Measurements from ENCODE around the gene CTNNBL1. TPM values are rescaled to one million over a fixed set of nuclear protein-coding genes. Genes with fewer than 3 reads are reported as not detected.

The CTNNBL1 gene
- total RNA-seq, 1 experiment from 2014 or later = 55.4 TPM

DNA sequence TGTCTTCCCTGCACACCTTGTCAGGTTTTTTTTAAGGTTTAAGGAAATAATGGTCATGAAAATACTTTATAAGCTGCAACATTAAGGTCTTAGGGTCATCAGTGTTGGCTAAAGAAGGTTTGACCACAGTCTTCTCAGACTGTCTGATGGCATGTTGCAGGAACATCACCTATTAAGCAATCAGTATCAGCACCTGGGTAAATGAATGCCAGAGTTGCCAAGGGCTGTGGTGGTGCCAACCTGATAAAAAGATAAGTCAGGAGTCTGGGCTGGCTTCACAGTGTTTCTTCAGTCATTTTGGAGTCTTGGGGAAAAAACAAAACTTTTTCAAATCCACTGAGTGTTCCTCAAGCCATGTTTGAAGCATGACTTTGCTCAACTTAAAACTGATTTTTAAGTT is 147.6 kb downstream of the CTNNBL1 start:
- no peaks in the 10 kb centered on the region for H3K79me2 ChIP-seq (ENCODE audit: insufficient read depth, low read length)
- H3K9me3 ChIP-seq (ENCODE audit: control insufficient read depth in 1 of 2, insufficient read depth in 1 of 2, low read depth in 1 of 2, low read length in 2 of 2) = no peaks in the 10 kb centered on the region
- H3K4me1 ChIP-seq (ENCODE audit: control insufficient read depth in 1 of 2, insufficient read depth in 2 of 2, low read length in 2 of 2) = no peaks in the 10 kb centered on the region
- H3K9me2 ChIP-seq (ENCODE audit: insufficient read depth) = no peaks in the 10 kb centered on the region
- ChIA-PET RAD21 (ENCODE audit: low non-redundant PET in 1 of 2, low total read pairs in 2 of 2, uncharacterized antibody in 2 of 2, unreplicated experiment in 2 of 2) (no interaction called here), POLR2A (no interaction called here), CTCF (no interaction called here)
- TF ChIP-seq EZH2phosphoT487 (IDR thresholded peaks at IDR 0.05; ENCODE audit: borderline replicate concordance) = no peak
- TF ChIP-seq CBX3 (IDR thresholded peaks at IDR 0.05; ENCODE audit: low read depth) = no peak
- no peak for TF ChIP-seq EZH2 (IDR thresholded peaks at IDR 0.05)
- no peak overlapping the region for H3K27ac ChIP-seq (ENCODE audit: low read depth, low read length)
- no peak overlapping the region for H3K9ac ChIP-seq (ENCODE audit: low read length)
- no peaks in the 10 kb centered on the region for H3K27me3 ChIP-seq (ENCODE audit: insufficient read depth, low read length)
- no peaks in the 10 kb centered on the region for H3K36me3 ChIP-seq (ENCODE audit: control insufficient read depth in 1 of 2, insufficient read depth in 2 of 2, low read length in 2 of 2)
- H3K4me2 ChIP-seq (ENCODE audit: low read length) = no peak overlapping the region
- intact Hi-C loops (cut with micrococcal nuclease) = no loop called here
- no TSS peak for BruUV-seq (replicated peaks)
- ATAC-seq (no peak), DNase-seq (ENCODE audit: low read depth, low spot score) (no peak)
- H2AFZ ChIP-seq (ENCODE audit: low read depth, low read length, poor library complexity, severe bottlenecking) = no peak overlapping the region
- no peak overlapping the region for H3K4me3 ChIP-seq (replicated peaks in 1 of 2; ENCODE audit: low read depth in 1 of 2, low read length in 2 of 2)
- no peaks in the 10 kb centered on the region for H4K20me1 ChIP-seq (ENCODE audit: insufficient read depth)

DNA sequence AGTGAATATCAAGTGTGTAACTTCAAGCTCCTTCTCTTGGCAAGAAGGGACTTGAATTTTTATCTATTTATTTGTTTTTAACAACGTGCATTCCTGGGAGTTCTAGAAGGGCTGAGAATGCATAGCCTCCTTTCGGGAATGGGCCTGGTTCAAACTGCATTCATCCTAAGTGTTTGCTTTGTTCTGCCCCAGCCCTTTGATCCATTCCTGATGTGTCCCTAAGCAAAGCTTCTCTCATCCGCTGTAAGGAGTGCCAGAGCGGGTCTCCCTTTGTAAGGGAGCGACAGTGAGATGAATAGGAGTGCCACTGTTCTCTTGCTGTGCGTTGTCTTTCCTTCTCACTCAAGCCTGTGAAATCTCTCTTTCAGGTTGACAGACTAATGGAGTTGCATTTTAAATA is 148.1 kb downstream of the CTNNBL1 start:
- H3K9ac ChIP-seq (ENCODE audit: low read length) = no peak overlapping the region
- H3K4me3 ChIP-seq (replicated peaks in 1 of 2; ENCODE audit: low read depth in 1 of 2, low read length in 2 of 2) = no peak overlapping the region
- TF ChIP-seq CEBPB (IDR thresholded peaks at IDR 0.05; ENCODE audit: low read depth) = no peak
- no peak for TF ChIP-seq ZNF274 (IDR thresholded peaks at IDR 0.05; ENCODE audit: low read depth, low read length)
- TF ChIP-seq CBX3 (IDR thresholded peaks at IDR 0.05; ENCODE audit: low read depth) = no peak
- no peak for TF ChIP-seq ZBTB33 (IDR thresholded peaks at IDR 0.05; ENCODE audit: extremely low read depth, insufficient replicate concordance, low read length)
- no peak for TF ChIP-seq SP1 (IDR thresholded peaks at IDR 0.05; ENCODE audit: low read depth)
- TF ChIP-seq ELF1 (IDR thresholded peaks at IDR 0.05; ENCODE audit: borderline replicate concordance, low read depth) = no peak
- TF ChIP-seq RAD21 (IDR thresholded peaks at IDR 0.05; ENCODE audit: low read depth) = no peak
- TF ChIP-seq EZH2phosphoT487 (IDR thresholded peaks at IDR 0.05; ENCODE audit: borderline replicate concordance) = no peak
- TF ChIP-seq POLR2AphosphoS5 (IDR thresholded peaks at IDR 0.05; ENCODE audit: low read depth, low read length) = no peak
- no peak for TF ChIP-seq SRF (IDR thresholded peaks at IDR 0.05; ENCODE audit: low read depth)
- no peak for TF ChIP-seq YY1 (IDR thresholded peaks at IDR 0.05; ENCODE audit: extremely low read depth, insufficient replicate concordance, low read depth, low read length)
- no peak for TF ChIP-seq EZH2 (IDR thresholded peaks at IDR 0.05)
- no peak for TF ChIP-seq CTCF (IDR thresholded peaks at IDR 0.05 in 2 of 3, conservative IDR thresholded peaks at IDR 0.05 in 1 of 3; ENCODE audit: borderline replicate concordance in 1 of 3, insufficient read depth in 1 of 3, low read depth in 2 of 3, low read length in 2 of 3)
- TF ChIP-seq TCF7L2 (IDR thresholded peaks at IDR 0.05; ENCODE audit: borderline replicate concordance, extremely low read depth, insufficient read depth, insufficient read length) = no peak
- TF ChIP-seq JUND (IDR thresholded peaks at IDR 0.05) = no peak
- TF ChIP-seq MAX (IDR thresholded peaks at IDR 0.05) = no peak
- intact Hi-C loops (cut with micrococcal nuclease) = no loop called here
- RAD21 ChIA-PET (ENCODE audit: low non-redundant PET in 1 of 2, low total read pairs in 2 of 2, uncharacterized antibody in 2 of 2, unreplicated experiment in 2 of 2) = no interaction called here
- CTCF ChIA-PET = no interaction called here
- H3K4me2 ChIP-seq (ENCODE audit: low read length) = no peak overlapping the region
- no peak for DNase-seq (ENCODE audit: low read depth, low spot score)
- POLR2A ChIA-PET = no interaction called here
- no TSS peak for BruUV-seq (replicated peaks)
- H3K9me2 ChIP-seq (ENCODE audit: insufficient read depth) = no peaks in the 10 kb centered on the region
- no peak for ATAC-seq
- no peaks in the 10 kb centered on the region for H3K9me3 ChIP-seq (ENCODE audit: control insufficient read depth in 1 of 2, insufficient read depth in 1 of 2, low read depth in 1 of 2, low read length in 2 of 2)
- H3K27me3 ChIP-seq (ENCODE audit: insufficient read depth, low read length) = no peaks in the 10 kb centered on the region
- no peaks in the 10 kb centered on the region for H3K36me3 ChIP-seq (ENCODE audit: control insufficient read depth in 1 of 2, insufficient read depth in 2 of 2, low read length in 2 of 2)
- H3K27ac ChIP-seq (ENCODE audit: low read depth, low read length) = no peak overlapping the region
- H3K79me2 ChIP-seq (ENCODE audit: insufficient read depth, low read length) = no peaks in the 10 kb centered on the region
- H3K4me1 ChIP-seq (ENCODE audit: control insufficient read depth in 1 of 2, insufficient read depth in 2 of 2, low read length in 2 of 2) = no peaks in the 10 kb centered on the region
- no peak overlapping the region for H2AFZ ChIP-seq (ENCODE audit: low read depth, low read length, poor library complexity, severe bottlenecking)
- no peaks in the 10 kb centered on the region for H4K20me1 ChIP-seq (ENCODE audit: insufficient read depth)

Data from HCT116 (cell line).